A549 treated with Mapracorat at 1 μM for 4 hours (cell line): ENCODE measurements around the gene SLC39A6. TPM values are rescaled to one million over a fixed set of nuclear protein-coding genes. Genes with fewer than 3 reads are reported as not detected.

ENCODE experiments used
- total RNA-seq: library from RNA; stranded (reverse); fragments of 200-300 nt; extraction: Qiagen RNA extraction; gene quantifications from 5 replicates; pipeline ENCODE4 v1.2.3, GENCODE V29; 2022

The SLC39A6 gene, protein sequence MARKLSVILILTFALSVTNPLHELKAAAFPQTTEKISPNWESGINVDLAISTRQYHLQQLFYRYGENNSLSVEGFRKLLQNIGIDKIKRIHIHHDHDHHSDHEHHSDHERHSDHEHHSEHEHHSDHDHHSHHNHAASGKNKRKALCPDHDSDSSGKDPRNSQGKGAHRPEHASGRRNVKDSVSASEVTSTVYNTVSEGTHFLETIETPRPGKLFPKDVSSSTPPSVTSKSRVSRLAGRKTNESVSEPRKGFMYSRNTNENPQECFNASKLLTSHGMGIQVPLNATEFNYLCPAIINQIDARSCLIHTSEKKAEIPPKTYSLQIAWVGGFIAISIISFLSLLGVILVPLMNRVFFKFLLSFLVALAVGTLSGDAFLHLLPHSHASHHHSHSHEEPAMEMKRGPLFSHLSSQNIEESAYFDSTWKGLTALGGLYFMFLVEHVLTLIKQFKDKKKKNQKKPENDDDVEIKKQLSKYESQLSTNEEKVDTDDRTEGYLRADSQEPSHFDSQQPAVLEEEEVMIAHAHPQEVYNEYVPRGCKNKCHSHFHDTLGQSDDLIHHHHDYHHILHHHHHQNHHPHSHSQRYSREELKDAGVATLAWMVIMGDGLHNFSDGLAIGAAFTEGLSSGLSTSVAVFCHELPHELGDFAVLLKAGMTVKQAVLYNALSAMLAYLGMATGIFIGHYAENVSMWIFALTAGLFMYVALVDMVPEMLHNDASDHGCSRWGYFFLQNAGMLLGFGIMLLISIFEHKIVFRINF
- total RNA-seq = 41.1 to 53.5 TPM (median 50.8 TPM) in 5 replicates

DNA sequence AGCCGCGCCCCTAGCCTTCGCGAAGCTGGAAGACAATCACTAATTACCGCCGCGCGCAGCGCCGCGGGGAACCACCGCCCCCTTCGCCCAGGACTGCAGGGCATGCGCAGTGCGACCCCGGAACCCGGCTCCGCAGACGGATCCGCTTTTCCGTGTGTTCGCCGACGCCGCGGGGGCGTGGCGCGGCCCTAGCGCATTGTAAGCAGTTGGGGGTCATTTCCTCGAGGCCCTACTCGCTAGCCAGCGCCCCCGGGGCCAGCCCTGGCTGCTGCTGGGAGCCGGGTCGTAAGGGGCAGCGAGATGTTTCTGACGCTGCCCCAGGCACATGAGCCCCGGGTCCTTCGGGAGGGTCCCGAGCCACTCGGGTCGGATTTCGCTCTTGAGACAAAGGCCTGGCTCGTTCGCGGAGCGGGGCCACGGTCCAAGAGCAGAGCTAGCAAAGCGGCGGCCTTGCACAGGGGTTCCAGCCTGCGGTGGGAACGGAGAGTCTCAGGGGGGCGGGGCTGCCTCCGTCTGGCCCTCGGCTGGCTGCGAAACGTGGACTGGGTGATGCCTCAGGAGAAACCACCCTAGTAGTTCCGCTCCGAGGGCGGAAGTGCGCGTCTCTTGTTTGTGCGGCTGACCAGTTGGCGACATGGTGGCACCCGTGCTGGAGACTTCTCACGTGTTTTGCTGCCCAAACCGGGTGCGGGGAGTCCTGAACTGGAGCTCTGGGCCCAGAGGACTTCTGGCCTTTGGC, at the start of gene SLC39A6, which contains the start of gene ELP2:
Gene SLC39A6 (minus strand): TSS at position 41 of the 739 bp plus-strand sequence. CDS start 2,333 bp downstream, outside the sequence.
Gene ELP2 (plus strand): TSS at position 600 of the 739 bp plus-strand sequence. CDS start 35 bp downstream, at position 635.

DNA sequence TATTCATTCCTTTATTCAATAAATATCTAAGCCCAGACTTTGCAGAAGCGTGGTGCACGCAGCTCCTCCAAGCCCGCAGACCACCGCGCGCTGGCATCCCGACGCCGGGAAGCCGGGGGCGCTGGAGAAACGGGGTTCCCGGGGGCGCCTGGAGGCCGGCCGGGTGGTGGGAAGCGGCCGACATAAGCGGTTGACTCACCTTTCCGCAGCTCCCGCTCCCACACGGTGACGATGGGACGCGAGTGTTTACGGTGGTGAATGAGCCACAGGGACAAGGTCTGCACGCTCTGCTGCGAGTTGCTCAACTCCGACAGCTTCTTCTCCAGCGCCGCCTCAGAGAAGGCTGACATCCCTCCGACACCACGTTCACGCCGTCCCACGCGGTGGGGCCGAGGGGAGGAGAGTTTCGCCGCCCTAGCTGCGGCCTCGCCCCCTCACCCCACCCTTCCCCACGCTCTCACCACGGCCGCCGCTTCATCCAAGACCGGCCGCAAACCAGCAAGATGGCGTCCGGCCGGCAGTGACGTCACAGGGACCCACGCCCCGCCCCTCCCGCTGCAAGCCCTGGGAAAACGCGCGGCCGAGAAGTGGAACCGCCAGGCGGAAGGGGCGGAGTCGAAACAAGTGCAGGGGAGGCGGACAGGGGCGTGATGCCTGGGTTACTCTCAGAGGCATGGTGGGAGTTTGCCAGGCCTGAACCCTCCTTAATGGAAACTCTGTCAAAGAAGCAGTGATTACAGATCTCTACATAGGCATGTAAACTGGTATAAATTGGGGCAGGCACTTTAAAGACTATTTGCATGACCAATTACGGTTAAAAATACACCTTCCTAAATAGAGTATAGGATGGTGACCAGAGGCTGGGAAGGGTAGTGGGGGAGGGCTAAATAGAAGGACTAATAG, 61.8 kb downstream of the SLC39A6 start, which contains the start of gene RPRD1A:
Gene RPRD1A (minus strand): TSS at position 505 of the 903 bp plus-strand sequence. CDS start 155 bp downstream, at position 350.

Other genes starting within 250 kb of the SLC39A6 start
- 16.2 to 22.2 TPM (median 20.9 TPM) in 5 replicates for gene RPRD1A, start 61.8 kb downstream of the SLC39A6 start, total RNA-seq
- gene ELP2, start 559 bp upstream of the SLC39A6 start, total RNA-seq = 33.2 to 37.1 TPM (median 35.0 TPM) in 5 replicates
- 2.6 to 3.0 TPM (median 2.7 TPM) in 5 replicates for gene MOCOS, start 58.2 kb upstream of the SLC39A6 start, total RNA-seq
- gene FHOD3, start 168.4 kb upstream of the SLC39A6 start, total RNA-seq = 2.2 to 2.8 TPM (median 2.4 TPM) in 5 replicates